ENCODE results near the gene SLC8A3.

The SLC8A3 gene

GRCh38 chr14:70127186-70127585 lies 61.6 kb downstream of the SLC8A3 start:
- H3K4me1 ChIP-seq (ENCODE audit: control insufficient read depth in 2 of 2, insufficient read depth in 1 of 2, low read depth in 1 of 2, low read length in 2 of 2) = peaks cover under 1 to 5% of the 10 kb centered on the region in 2 donors
- H3K4me3 ChIP-seq (ENCODE audit: low read length in 2 of 2) = no peak overlapping the region
- no peak overlapping the region for H2BK120ac ChIP-seq (ENCODE audit: low read depth, low read length)
- no peak overlapping the region for H2BK5ac ChIP-seq (ENCODE audit: low read length)
- no peaks in the 10 kb centered on the region for H3K79me1 ChIP-seq (ENCODE audit: low read depth, low read length)
- H4K91ac ChIP-seq (ENCODE audit: low read depth, low read length, poor library complexity) = no peak overlapping the region
- no peak overlapping the region for H3K23ac ChIP-seq (ENCODE audit: low read depth, low read length, poor library complexity)
- H2AFZ ChIP-seq (ENCODE audit: low read length) = no peak overlapping the region
- no peak overlapping the region for H2BK15ac ChIP-seq (ENCODE audit: low read length)
- no peak overlapping the region for H3K27ac ChIP-seq (replicated peaks; ENCODE audit: low read length)
- no peak overlapping the region for H2AK5ac ChIP-seq (ENCODE audit: low read depth, low read length)
- no peaks in the 10 kb centered on the region for H3K9me3 ChIP-seq (replicated peaks in 1 of 2; ENCODE audit: control insufficient read depth in 2 of 2, insufficient read depth in 1 of 2, low read depth in 1 of 2, low read length in 2 of 2)
- no peak overlapping the region for H3K18ac ChIP-seq (ENCODE audit: low read length)
- H3K4ac ChIP-seq (ENCODE audit: low read length) = no peak overlapping the region
- no peak for DNase-seq (ENCODE audit: low spot score)
- no peak overlapping the region for H3K9ac ChIP-seq (ENCODE audit: low read depth, low read length, poor library complexity)
- H2BK12ac ChIP-seq (ENCODE audit: low read length) = no peak overlapping the region
- no peak overlapping the region for H3K4me2 ChIP-seq (ENCODE audit: insufficient read depth, low read length, poor library complexity, severe bottlenecking)
- H3K27me3 ChIP-seq (ENCODE audit: control insufficient read depth in 3 of 3, insufficient read depth in 3 of 3, low read depth in 1 of 3, low read length in 3 of 3) = peaks cover 0 to 14% (median 0%) of the 10 kb centered on the region in 3 experiments
- no peak overlapping the region for H4K8ac ChIP-seq (ENCODE audit: low read depth, low read length)
- no peak overlapping the region for H3K14ac ChIP-seq (ENCODE audit: low read length)
- H3K36me3 ChIP-seq (replicated peaks in 1 of 2; ENCODE audit: control insufficient read depth in 2 of 2, insufficient read depth in 2 of 2, low read length in 2 of 2) = no peaks in the 10 kb centered on the region
- WGBS, 2 donors (ENCODE audit: extremely low coverage in 2 of 2, insufficient read length in 2 of 2, insufficient replicate concordance in 1 of 2) = no CpG with 5 or more reads among the region's 7 CpGs

GRCh38 chr14:70123796-70124195 lies 65.0 kb downstream of the SLC8A3 start:
- no peaks in the 10 kb centered on the region for H3K79me1 ChIP-seq (ENCODE audit: low read depth, low read length)
- H2BK120ac ChIP-seq (ENCODE audit: low read depth, low read length) = no peak overlapping the region
- no peak overlapping the region for H2BK5ac ChIP-seq (ENCODE audit: low read length)
- no peak overlapping the region for H2BK12ac ChIP-seq (ENCODE audit: low read length)
- H3K18ac ChIP-seq (ENCODE audit: low read length) = no peak overlapping the region
- H3K36me3 ChIP-seq (replicated peaks in 1 of 2; ENCODE audit: control insufficient read depth in 2 of 2, insufficient read depth in 2 of 2, low read length in 2 of 2) = no peaks in the 10 kb centered on the region
- H3K4me1 ChIP-seq (ENCODE audit: control insufficient read depth in 2 of 2, insufficient read depth in 1 of 2, low read depth in 1 of 2, low read length in 2 of 2) = peaks cover 10 to 21% of the 10 kb centered on the region in 2 donors
- H3K4ac ChIP-seq (ENCODE audit: low read length) = no peak overlapping the region
- DNase-seq (ENCODE audit: low spot score) = no peak
- WGBS, 2 donors (ENCODE audit: extremely low coverage in 2 of 2, insufficient read length in 2 of 2, insufficient replicate concordance in 1 of 2) = no CpG with 5 or more reads among the region's 2 CpGs
- no peak overlapping the region for H2BK15ac ChIP-seq (ENCODE audit: low read length)
- H3K4me3 ChIP-seq (ENCODE audit: low read length in 2 of 2) = no peak overlapping the region
- no peak overlapping the region for H3K23ac ChIP-seq (ENCODE audit: low read depth, low read length, poor library complexity)
- no peak overlapping the region for H3K4me2 ChIP-seq (ENCODE audit: insufficient read depth, low read length, poor library complexity, severe bottlenecking)
- no peak overlapping the region for H3K14ac ChIP-seq (ENCODE audit: low read length)
- H2AFZ ChIP-seq (ENCODE audit: low read length) = no peak overlapping the region
- no peak overlapping the region for H3K9ac ChIP-seq (ENCODE audit: low read depth, low read length, poor library complexity)
- no peak overlapping the region for H2AK5ac ChIP-seq (ENCODE audit: low read depth, low read length)
- H3K9me3 ChIP-seq (replicated peaks in 1 of 2; ENCODE audit: control insufficient read depth in 2 of 2, insufficient read depth in 1 of 2, low read depth in 1 of 2, low read length in 2 of 2) = no peaks in the 10 kb centered on the region
- no peak overlapping the region for H3K27ac ChIP-seq (replicated peaks; ENCODE audit: low read length)
- no peaks in the 10 kb centered on the region for H3K27me3 ChIP-seq (ENCODE audit: control insufficient read depth in 3 of 3, insufficient read depth in 3 of 3, low read depth in 1 of 3, low read length in 3 of 3)
- H4K8ac ChIP-seq (ENCODE audit: low read depth, low read length) = no peak overlapping the region
- no peak overlapping the region for H4K91ac ChIP-seq (ENCODE audit: low read depth, low read length, poor library complexity)

- Histone ChIP-seq H3K4me2 (ENCODE audit: insufficient read depth, low read length, poor library complexity, severe bottlenecking) (no peak overlapping the region), H4K8ac (ENCODE audit: low read depth, low read length) (no peak overlapping the region), H2AFZ (ENCODE audit: low read length) (peak overlapping the region; percentile 7), H3K4me1 (ENCODE audit: control insufficient read depth in 2 of 2, insufficient read depth in 1 of 2, low read depth in 1 of 2, low read length in 2 of 2) (peaks cover 10 to 21% of the 10 kb centered on the region in 2 donors), H4K91ac (ENCODE audit: low read depth, low read length, poor library complexity) (no peak overlapping the region), H2BK5ac (ENCODE audit: low read length) (no peak overlapping the region), H3K9ac (ENCODE audit: low read depth, low read length, poor library complexity) (no peak overlapping the region), H2BK12ac (ENCODE audit: low read length) (no peak overlapping the region), H3K4me3 (ENCODE audit: low read length in 2 of 2) (no peak overlapping the region), H3K79me1 (ENCODE audit: low read depth, low read length) (no peaks in the 10 kb centered on the region), H2BK15ac (ENCODE audit: low read length) (no peak overlapping the region), H3K9me3 (replicated peaks in 1 of 2; ENCODE audit: control insufficient read depth in 2 of 2, insufficient read depth in 1 of 2, low read depth in 1 of 2, low read length in 2 of 2) (no peaks in the 10 kb centered on the region), H3K4ac (ENCODE audit: low read length) (no peak overlapping the region), H2AK5ac (ENCODE audit: low read depth, low read length) (no peak overlapping the region), H3K27ac (replicated peaks; ENCODE audit: low read length) (peak overlapping the region; percentile 39), H3K27me3 (ENCODE audit: control insufficient read depth in 3 of 3, insufficient read depth in 3 of 3, low read depth in 1 of 3, low read length in 3 of 3) (no peaks in the 10 kb centered on the region), H3K23ac (ENCODE audit: low read depth, low read length, poor library complexity) (no peak overlapping the region), H3K14ac (ENCODE audit: low read length) (no peak overlapping the region), H3K18ac (ENCODE audit: low read length) (no peak overlapping the region), H3K36me3 (replicated peaks in 1 of 2; ENCODE audit: control insufficient read depth in 2 of 2, insufficient read depth in 2 of 2, low read length in 2 of 2) (no peaks in the 10 kb centered on the region), H2BK120ac (ENCODE audit: low read depth, low read length) (no peak overlapping the region)
- no CpG with 5 or more reads among the region's 1 CpG for WGBS, 2 donors (ENCODE audit: extremely low coverage in 2 of 2, insufficient read length in 2 of 2, insufficient replicate concordance in 1 of 2)
- peak; percentile 51 for DNase-seq (ENCODE audit: low spot score)
Measured at GRCh38 chr14:70121521-70121920, 67.2 kb downstream of the SLC8A3 start.

- Histone ChIP-seq H3K4me1 (ENCODE audit: control insufficient read depth in 2 of 2, insufficient read depth in 1 of 2, low read depth in 1 of 2, low read length in 2 of 2) (peaks cover 10 to 18% of the 10 kb centered on the region in 2 donors), H2AFZ (ENCODE audit: low read length) (no peak overlapping the region), H2AK5ac (ENCODE audit: low read depth, low read length) (no peak overlapping the region), H2BK12ac (ENCODE audit: low read length) (no peak overlapping the region), H2BK5ac (ENCODE audit: low read length) (no peak overlapping the region), H3K4ac (ENCODE audit: low read length) (no peak overlapping the region), H2BK120ac (ENCODE audit: low read depth, low read length) (no peak overlapping the region), H4K91ac (ENCODE audit: low read depth, low read length, poor library complexity) (no peak overlapping the region), H3K4me2 (ENCODE audit: insufficient read depth, low read length, poor library complexity, severe bottlenecking) (no peak overlapping the region), H3K9me3 (replicated peaks in 1 of 2; ENCODE audit: control insufficient read depth in 2 of 2, insufficient read depth in 1 of 2, low read depth in 1 of 2, low read length in 2 of 2) (no peaks in the 10 kb centered on the region), H3K36me3 (replicated peaks in 1 of 2; ENCODE audit: control insufficient read depth in 2 of 2, insufficient read depth in 2 of 2, low read length in 2 of 2) (no peaks in the 10 kb centered on the region), H4K8ac (ENCODE audit: low read depth, low read length) (no peak overlapping the region), H3K79me1 (ENCODE audit: low read depth, low read length) (no peaks in the 10 kb centered on the region), H2BK15ac (ENCODE audit: low read length) (no peak overlapping the region), H3K18ac (ENCODE audit: low read length) (no peak overlapping the region), H3K9ac (ENCODE audit: low read depth, low read length, poor library complexity) (no peak overlapping the region), H3K4me3 (ENCODE audit: low read length in 2 of 2) (no peak overlapping the region), H3K27ac (replicated peaks; ENCODE audit: low read length) (no peak overlapping the region), H3K23ac (ENCODE audit: low read depth, low read length, poor library complexity) (no peak overlapping the region), H3K27me3 (ENCODE audit: control insufficient read depth in 3 of 3, insufficient read depth in 3 of 3, low read depth in 1 of 3, low read length in 3 of 3) (no peaks in the 10 kb centered on the region), H3K14ac (ENCODE audit: low read length) (no peak overlapping the region)
- DNase-seq (ENCODE audit: low spot score) = no peak
- WGBS, 2 donors (ENCODE audit: extremely low coverage in 2 of 2, insufficient read length in 2 of 2, insufficient replicate concordance in 1 of 2) = no CpG with 5 or more reads among the region's 3 CpGs
Measured at GRCh38 chr14:70118064-70118463, 70.7 kb downstream of the SLC8A3 start.

All from neuronal stem cell (in vitro differentiated cells).